HG03066 (cell line): ENCODE measurements around the gene NUMBL.
A peak's percentile ranks its signal among the peaks of the same experiment; 100 is the strongest.

Experiments
- ATAC-seq: cut with Tn5 transposase; IDR thresholded peaks from one replicate; pipeline ENCODE4 v1.9.1; 2021; ENCODE audit warnings: low read depth; ENCODE audit not compliant: unreplicated experiment

The NUMBL gene

DNA sequence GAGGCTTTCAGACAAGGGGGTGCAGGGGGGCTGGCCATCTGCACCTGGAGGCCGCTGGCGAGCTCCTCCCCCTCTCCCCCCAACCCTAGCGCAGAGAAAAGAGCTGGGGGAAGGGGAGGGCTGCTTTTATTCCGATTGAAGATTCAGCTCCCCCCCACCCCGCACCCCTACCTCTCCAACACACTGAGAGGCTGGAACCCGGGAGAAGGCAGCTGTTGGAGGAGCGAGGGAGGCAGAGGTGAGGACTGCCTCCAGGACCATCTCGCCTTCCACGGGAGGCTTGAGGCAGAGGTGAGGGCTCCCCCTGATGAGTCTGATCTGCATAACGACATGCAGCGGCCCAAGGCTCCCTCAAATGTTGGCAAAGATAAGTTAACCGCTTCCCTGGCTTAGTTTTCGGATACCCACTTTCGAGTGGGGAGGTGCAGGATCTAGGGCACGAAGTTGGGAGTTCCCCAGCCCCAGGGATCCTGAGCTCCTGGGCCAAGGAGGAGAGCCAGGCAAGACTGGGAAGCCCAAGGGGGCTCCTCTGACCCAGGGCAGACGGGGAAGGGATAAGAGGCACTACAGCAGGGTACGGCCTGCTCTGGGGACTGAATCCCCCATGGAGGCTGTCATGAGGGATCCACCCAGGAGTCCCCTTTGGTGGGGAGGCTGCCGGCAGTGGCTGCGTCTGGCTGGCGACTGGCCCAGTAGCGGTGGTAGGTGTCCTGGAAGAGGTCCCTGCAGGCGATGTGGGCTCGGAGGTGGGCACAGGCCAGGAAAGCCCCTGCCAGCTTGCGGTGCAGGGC lies 1.2 kb upstream of the NUMBL start:
- no peak for ATAC-seq

DNA sequence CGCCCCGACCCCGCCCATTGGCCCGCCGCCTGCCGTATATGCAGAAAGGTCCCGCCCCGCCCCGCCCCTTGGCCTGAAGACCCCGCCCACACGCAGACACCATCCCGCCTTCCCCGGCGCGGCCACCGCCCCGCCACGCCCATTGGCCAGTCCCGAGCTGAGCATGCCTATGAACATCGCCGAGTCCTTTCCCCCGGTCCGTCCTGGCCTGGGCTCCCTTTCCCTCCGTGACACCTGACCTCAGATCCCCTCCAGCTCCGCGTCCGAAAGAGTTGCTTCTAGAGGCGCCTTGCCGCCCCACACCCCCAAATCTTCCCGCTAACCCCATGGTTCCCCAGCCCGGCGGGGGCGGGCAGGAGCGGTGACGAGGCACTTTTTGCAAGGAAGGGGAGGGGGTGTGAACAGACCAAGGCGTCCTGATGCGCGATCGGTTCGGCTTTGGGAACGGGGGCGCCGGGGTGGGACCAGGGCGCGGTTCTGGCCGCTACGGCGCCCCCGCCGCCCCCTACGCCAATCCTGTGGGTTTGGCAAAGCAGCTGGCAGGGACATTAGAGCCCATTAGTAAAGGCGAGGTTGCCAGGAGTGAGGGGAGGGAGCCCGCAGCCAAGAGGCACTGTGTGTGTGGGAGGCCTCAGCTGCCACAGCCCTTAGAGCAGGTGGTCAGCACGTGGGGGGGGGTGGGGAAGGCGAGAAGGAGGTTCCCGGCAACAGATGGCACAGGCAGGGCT lies 406 bp upstream of the NUMBL start:
- ATAC-seq = peak; percentile 58

DNA sequence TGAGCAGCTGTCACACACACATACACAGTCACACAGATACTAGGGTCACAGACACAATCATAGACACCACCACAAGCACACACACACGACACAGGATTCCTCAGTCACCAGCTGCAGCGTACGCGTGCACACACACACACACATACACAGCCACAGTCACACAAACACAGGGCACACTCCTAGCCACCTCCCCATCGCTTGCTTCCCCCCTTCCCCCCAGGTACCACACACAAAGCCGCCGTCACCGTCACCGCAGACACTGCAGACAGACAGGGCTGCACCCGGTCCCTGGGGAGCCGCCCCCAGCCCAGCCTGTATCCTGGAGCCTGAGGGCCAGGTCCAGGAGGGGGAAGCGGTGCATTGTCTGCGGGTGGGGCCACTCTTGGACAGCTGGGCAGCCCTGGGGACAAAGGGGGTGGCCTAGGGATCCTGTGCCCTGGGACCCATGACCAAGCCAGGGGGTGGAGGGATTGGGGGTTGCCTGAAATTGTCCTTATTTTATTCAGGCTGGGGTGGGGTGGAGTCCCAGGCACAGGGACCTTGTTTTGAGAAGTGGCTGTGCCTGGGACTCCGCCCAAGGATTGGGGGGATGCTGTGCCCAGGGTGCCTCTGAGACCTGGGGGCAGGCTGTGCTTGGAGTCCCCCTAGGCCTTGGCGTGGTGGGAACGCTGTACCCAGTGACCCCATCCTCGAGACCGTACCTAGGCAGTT lies 957 bp downstream of the NUMBL start:
- no peak for ATAC-seq

DNA sequence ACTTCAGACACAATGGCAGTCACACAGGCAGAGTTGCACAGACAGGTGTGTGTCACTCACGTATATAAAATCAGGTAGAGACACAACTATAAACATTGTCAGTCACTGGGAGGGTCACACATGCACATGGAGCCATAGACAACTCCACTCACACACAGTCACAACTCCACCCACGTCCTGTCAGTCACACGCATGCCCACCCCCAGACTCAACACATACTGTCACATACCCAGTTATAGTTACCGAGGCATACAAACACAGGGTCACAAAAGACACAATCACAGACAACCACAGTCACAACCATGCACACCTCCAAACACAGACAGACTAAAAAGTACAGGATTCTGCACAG lies 1.5 kb downstream of the NUMBL start:
- no peak for ATAC-seq

DNA sequence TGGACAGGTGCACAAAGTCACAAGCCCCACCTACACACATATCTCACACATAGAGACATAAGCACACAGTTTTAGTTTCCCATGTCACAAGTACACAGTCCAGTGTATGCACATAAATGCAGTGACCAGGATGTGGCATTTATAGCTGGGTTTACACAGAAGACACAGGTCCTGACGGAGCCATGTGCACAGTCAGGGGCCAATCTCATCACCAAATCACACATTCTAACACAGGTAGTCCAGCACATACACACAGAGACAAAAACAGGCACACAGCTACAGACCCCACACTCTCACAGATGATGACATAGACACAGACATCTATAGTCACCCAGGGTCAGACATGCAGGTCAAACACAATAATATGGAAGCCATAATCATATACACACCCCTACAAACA lies 2.1 kb downstream of the NUMBL start:
- ATAC-seq = no peak

DNA sequence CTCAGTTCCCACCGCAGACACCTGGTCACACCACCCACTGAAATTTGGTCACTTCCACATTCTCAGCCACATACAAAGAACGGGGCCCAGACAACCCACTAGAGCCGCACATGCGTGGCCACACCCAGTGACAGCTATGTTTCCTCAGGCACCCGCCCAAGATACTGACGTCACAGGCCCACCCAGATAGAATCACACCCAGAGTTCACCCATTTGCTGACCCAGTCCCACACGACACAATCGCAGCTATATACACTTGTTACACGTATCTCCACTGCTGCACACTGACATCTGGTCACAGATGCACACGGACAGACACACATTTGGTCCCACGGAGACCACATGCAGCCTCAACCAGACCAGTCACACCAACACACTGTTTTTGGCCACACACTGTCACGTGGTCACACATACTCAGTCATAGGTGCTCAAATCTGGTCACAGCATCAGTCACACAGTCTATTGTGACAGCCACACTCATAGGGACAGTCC lies 2.9 kb downstream of the NUMBL start:
- no peak for ATAC-seq

DNA sequence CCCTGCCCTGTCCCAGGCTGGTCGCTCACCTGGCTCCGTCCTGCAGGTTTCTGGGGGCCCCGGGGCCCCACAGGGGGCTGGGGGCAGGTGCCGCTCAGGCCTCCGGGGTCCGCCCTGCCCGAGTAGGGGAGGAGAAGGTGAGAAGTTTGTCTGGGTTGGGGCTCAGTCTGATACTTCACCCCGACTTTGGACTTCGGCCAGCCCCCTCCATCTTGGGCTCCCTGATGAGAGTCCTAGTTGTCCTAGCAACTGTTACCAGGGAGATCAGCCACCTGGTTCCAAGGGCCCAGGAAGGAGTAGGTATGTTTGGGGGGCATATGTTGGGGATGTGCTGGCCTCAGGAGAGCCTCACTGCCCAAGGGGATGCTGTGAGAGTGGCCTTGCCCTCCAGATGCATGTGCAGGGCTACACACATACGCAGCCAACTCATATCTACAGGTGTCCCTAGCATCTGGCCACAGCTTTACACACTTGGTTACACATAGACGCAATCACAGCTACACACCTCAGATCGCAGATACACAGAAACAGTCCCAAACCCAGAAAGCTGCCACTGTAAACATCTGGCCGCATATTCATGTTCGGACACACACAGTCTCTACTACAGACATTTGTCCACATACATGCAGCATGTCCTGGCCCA lies 3.4 kb downstream of the NUMBL start:
- ATAC-seq = no peak

DNA sequence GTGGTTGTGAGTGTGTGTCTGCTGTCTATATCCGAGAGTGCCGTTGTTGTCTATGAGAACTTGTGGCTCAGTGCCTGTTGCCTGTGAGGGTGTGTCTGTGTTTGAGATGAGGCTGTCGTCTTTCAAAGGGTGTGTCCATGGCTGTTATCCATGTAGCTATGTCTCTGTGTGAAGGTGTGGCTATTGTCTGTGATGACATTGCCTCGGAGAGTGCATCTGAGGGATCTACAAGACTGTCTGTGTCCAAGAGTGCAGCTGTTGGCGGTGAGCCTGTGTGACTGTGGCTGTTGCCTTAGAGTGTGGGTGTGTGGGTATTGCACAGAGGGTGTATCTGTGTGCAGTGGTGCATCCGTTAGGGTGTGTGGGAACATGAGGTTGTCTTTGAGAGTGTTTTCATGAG lies 4.9 kb downstream of the NUMBL start:
- ATAC-seq = no peak

DNA sequence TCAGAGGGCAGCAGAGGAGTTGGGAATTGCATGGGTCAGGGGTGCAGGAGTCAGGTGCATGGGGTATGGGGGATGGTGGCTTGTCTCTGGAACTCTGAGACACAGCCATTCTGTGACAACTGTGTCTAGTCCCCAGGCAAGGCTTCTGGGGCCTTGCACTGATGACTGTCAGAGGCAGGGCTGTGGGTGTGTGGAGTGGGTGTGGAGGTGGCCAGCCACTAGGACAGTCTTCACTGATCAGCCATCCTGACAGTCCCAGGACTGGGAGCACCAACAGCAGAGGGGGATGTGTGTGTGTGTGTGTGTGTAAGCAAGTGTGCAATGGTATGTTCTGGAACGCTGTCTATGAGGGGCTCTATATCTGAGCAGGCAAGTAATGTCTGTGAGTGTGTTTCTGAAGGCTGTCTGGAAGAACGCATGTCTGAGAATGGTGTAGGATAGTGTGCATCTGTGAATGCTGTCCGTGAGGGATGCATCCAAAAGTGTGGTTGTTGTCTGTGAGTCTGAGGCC lies 5.4 kb downstream of the NUMBL start:
- ATAC-seq = no peak

DNA sequence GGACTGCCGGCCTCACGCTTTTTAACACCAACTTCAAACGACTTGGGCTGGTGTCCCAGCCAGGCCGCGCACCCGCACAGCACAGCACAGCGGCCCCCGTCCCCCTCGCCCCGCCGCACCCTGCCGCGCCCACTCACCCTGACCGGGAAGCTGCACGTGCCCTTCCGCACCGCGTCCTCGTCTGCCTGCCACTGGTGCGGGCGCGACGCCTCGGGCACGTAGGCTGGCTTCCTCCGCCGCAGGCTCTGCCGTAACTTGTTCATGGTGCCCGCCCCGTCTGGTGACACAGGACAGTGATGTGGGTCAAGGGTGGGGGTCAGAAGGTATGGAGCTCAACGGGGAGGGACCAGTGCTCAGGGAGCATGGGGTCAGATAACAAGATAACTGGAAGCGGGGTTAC lies 6.2 kb downstream of the NUMBL start:
- no peak for ATAC-seq

DNA sequence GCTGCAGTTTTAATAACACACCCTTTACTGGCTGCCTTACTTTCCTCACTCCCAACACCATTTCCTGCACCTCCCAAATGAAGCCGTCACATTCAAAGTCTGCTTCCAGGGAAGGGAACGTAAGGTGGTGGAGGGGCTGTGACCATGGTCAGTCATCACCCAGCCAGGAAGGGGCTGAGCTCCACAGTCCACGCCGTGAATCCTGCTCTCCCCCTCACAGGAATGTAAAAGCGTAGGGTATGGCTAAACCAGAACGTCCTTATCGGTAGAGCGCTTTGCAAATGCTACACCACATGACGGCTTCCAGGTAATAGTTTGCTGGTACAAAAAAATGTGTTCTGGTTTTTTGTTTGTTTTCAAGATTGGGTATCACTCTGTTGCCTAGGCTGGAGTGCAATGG lies 7.0 kb downstream of the NUMBL start:
- ATAC-seq = no peak

DNA sequence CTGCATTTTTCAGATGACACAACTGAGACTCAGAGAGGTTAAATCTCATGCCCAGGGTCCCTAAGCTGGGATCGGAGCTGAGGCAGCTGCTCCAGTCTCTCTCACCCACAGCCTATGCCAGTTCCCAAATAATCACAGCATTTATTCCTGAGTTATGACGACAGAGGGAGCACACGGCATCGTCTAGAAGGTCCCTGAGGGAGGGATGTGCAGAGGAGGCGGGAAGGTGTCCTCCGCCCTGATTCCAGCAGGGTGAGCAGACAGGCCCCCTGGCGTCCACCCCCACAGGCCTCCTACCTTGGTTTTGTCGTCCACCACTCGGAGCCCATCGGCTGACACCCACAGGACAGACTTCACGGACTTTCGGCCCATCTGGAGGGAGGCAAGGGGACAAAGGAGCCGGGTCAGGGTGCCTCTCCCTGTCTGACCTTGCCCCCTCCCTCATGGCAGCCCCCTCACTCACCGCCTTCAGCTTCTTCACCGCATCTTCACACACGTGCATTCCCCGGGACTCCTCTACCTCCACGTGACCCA lies 8.0 kb downstream of the NUMBL start:
- ATAC-seq = no peak

DNA sequence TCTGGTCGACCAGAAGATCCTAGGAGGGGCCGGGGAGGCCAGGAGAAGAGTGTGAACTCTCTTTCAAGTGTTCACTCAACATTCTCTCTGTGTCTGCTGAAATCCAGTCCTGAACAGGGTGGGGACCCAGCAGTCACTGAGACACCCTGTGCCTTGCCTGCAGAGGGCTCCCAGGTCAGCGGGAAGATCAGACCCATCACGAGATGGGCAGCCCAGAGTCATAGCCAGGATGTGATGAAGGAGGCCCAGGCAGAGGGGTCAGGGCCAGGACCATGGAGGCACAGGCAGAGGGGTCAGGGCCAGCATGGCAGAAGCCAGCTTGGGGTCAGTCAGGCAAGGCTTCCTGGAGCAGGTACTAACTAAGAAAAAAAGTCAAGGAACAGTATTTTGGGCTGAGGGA lies 9.4 kb downstream of the NUMBL start:
- ATAC-seq = no peak

DNA sequence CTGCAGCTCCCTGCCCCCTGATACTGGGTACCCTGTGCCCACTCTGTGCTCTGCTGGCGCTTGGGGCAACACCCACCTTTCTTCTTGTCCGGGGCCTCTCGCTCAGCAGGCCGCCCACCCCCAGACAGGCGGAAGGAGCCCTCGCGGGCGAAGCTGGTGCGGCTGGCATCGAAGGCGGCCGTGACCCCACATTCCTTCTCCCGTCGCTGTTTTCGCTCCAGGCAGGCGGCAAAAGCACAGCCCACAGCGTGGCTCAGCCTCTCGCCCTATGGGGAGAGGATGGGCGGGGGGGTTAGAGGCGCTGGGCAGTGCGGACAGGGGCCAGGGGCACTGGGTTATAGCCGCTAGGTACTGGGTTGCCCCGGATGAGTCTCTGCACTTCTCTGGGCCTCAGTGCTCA lies 13.3 kb downstream of the NUMBL start:
- no peak for ATAC-seq

DNA sequence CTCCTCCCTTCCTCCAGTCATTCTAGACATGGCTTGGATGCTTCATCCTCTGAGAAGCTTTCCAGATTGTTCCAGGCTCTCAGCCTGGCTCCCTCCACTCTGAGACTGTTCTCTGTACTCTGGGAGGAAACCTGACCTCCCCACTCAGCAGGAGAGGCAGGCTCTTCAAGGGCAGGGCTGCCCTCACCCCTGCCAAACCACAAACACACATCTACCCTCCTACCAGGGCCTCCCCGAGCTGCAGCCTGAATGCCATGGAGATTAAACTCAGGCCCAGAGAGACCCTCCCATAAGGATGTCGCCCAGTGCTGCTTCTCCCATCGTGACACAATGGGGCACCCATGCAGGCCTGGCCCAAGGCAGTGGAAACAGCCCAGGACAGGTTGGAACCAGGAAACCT lies 16.2 kb downstream of the NUMBL start:
- no peak for ATAC-seq

DNA sequence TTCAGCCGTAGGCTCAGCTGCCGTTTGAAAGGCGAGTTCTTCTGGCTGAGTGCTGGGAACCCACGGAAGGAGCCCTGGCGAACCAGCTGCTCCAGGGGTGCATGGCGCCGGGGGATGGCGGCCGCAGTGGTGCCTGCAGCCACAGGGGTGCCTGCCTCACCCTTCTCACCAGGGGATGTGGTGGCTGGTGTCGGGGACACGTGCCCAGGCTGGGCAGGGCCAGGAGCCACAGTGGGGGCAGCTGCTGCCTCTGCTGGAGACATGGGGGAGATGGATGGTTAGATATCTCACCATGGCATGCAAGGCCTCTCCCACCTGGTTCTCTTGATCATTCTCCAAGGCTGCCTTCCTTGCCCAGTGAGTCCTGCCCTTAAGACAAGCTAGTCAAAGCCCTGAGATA lies 17.1 kb downstream of the NUMBL start:
- no peak for ATAC-seq

DNA sequence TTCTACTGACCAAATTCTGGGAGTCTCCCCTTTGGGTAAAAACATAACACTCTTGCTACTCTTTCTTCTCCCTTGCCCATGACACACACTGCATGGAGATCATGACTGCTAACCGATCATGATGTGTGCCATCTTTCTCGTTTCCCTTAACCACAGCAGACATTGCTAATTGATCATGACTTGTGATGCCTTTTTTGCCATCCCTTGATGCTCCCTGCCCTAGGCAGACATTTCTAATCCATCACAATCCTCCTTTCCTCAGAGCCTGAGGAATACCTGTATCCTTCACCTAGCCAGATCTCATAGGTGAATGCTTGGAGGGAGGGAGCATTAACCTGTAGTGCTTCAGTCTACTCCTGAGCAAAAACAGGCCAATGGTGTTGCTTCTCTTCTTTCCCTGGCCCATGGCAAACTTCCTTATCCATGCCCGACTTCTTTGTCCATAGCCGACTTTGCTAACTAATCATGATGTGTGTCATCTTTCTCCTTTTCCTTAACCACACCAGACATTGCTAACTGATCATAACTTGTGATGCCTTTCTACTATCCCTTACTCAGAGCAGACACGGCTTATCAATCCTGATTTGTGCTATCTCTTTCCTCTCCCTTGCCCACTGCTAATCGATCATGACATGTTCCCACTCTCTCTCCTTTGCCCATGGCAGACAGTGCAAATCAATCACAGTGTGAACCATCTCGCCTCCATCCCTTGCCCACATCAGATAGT lies 17.7 kb downstream of the NUMBL start:
- ATAC-seq = no peak

DNA sequence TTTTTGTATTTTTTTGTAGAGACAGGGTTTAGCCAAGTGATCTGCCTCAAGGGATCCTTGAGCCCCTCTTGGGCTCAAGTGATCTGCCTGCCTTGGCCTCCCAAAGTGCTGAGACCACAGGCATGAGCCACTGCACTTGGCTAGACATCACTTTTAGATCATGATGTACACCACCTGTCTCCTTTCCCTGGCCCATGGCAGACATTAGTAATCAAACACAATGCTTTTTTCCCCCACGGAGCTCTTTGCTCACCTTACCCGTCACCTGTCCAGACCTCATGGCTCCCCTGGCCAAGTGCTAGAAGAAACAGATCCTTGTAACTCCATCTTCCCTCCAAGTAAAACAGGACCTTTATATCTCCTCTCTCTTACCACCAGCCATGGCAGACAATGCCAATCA lies 18.4 kb downstream of the NUMBL start:
- no peak for ATAC-seq

DNA sequence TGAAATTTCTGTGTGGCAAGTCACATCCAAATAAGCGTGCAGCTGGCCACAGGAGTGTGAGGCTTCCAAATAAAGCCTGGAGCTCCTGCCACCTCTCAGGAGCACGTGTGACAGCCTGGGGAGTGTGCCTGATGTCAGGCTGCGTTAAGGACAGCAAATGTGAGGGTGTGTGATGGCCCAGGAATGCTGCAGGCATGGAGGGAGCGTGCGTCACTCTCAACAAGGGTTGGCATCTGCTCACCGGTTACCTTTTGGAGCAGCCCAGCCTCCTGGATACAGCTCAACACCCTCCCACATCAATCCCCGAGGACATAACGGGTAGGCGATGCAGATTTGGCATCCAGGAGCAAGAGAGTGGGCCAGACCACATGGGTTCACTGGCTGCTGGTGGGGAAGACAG lies 19.0 kb downstream of the NUMBL start:
- no peak for ATAC-seq

DNA sequence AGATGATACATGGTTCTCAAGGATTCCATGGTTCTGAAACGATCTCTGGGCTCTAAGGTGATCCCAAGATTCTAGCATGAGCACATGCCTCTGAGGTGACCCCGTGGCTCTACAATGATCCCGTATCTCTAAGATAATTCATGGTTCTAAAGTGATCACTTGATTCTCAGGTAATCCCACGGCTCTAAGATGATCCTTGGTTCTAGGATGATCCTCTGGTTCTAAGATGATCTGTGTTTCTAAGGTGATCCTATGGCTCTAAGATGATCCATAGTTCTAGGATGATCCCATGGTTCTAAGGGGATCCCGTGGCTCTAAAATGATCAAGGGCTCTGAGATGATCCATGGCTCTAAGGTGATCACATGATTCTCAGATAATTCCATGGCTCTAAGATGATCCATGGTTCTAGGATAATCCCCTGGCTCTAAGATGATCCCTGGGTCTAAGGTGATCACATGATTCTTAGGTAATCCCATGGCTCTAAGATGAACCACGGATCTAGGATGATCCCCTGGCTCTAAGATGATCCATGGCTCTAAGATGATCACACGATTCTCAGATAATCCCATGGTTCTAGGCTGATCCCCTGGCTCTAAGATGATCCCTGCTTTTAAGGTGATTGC lies 21.3 kb downstream of the NUMBL start:
- no peak for ATAC-seq
